Stimulated activated naive CD8-positive, alpha-beta T cell treated with anti-CD3 and anti-CD28 coated beads, Interleukin-15, Interleukin-2, amounts not matched to agents 100 U/mL and 50 U/mL, for 24 hours (primary cell): ENCODE measurements around the gene FOXN1.
"Not testable (repeated sequence)": the region's sequence is repeated elsewhere in the genome, so short reads cannot be mapped to it uniquely, and the experiment has no call there.

Experiments used
- ATAC-seq: fragments of 150-1000 bp; cut with Tn5 transposase; one replicate; pipeline ENCODE4 v1.10.0; 2021
- DNase-seq: peaks from one replicate; pipeline ENCODE4 v3.0.0; 2021

FOXN1 gene

DNA sequence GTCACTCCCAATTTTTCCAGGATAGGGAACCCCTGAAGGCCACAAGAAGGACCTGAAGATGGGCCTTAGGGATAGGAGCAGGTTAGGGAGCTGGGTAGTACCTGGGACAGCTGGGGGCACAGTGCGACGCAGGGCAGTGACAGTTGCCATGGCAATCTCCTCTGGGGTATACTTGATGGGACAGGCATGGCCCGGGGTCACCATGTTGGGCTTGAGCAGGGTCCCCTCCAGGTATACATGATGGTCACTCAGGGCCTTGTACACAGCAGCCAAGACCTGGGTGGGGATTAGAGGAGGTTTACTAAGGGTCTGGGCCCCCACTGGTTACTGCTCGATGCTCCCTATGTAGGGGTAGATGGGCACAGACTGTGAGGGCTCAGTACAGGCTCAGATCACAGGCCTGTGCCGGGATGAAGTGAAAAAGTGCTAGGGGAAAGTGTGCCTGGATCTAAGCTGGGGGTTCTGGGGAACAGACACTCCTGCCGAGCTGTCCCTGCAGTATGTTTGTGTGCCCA, 67.9 kb downstream of the FOXN1 start:
- ATAC-seq, result no peak
- DNase-seq, result no peak

DNA sequence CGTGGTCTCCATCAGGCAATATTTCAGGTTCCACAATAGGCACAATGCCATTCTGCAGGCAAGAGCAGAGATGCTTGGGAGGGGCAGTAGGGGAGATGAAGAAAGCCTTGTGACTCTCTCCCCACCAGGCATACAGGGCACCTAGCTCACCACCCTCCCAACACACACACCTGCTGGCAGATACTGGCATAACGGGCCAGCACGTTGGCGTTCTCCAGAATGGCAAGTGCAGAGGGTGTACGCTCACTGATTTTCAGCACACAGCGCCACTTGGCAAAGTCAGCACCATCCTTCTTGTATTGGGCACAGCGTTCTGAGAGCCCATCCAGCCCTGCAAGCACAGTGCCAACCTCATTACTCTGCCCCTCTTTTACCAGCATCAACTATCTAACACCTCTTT, 68.4 kb downstream of the FOXN1 start:
- ATAC-seq (no peak), DNase-seq (no peak)

DNA sequence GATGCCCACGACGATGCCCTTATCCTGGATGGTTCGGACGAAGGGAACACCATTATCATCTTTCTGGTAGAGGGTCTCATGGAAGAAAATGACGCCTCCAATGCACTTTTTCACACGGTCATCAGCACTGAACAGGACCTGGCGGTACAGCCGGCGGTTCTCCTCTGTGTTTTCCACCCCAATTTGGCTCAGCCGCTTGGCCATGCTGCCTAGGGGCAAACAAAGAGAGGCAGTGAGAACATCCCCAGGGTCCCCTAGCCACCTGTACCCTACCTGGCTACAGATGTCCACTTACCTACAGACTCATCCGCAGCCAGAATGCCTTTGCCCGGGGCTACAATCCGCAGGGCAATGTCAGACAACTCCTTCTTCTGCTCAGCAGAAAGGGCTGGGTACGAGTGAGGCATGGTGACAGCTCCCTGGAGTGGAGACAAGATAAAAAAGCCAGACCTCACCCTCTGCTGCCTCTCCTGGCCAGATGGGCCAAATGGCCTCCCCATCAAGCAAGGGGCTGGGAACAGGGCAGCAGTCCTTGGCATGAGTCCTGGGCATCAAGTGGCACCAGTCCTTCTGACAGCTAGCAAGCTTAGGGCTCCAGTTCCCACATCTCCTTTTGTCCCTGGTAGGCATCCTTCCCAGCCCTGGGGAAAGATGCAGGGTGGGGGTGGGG, 69.1 kb downstream of the FOXN1 start:
- ATAC-seq, result no peak
- DNase-seq, result no peak

DNA sequence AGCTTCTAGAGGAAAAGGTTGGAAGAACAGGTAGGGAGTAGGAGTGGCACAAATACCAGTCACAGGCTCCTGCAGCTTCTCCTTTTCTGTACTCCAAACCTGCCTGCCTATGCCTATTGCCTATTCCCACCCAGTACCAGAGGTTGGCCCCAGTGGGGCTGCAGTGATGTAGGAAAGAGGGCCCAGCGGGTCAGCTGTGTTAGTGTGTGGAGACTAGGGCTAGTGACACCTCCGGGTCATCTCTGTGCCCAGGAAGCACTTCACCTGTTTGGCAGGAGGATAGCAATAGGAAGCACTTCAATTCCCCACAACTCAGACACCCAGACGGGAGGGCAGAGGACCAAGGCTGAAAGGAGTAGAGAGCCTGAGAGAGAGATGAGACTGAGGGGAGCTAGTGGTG, 69.9 kb downstream of the FOXN1 start:
- DNase-seq, ATAC-seq: not testable (repeated sequence)

DNA sequence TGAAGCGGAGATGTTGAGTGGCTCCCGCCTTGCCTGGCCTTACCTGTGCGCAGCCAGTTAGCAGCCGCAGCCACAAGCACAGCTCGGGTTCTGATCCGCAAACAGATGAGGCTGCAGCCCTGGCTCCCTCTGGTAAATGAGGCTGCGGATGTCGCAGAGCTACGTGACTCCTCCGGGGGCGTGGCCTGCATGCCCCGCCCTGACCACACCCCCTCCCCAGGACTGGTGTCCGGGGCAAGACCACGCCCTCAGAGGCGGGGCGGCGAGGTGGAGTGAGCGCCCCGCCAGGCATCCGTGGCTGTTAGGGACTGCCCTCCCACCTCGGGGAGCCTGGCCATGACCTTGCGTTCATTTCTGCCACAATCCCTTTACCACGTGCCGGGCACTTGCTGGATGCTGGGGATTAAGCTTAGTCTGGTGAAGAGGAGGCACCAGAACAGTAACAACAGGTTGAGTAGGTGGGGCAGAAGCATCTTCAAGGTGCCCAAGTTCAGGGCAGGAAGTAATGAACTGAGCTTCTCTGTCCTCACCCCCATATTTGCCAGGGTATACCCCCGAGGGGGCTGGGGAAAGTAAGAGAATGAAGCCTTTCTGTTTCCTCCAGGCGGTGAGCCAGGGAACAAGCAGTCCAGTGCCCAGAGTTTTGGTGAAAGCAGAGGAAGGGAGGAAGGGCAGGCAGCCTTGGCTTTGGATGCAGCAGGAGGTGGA, 70.8 kb downstream of the FOXN1 start, which contains the start of gene ALDOC:
Gene ALDOC (minus strand): TSS at position 138 of the 708 bp plus-strand sequence. CDS start 1,363 bp downstream, outside the sequence.
- DNase-seq (peak; percentile 99), ATAC-seq (peak; percentile 94)

DNA sequence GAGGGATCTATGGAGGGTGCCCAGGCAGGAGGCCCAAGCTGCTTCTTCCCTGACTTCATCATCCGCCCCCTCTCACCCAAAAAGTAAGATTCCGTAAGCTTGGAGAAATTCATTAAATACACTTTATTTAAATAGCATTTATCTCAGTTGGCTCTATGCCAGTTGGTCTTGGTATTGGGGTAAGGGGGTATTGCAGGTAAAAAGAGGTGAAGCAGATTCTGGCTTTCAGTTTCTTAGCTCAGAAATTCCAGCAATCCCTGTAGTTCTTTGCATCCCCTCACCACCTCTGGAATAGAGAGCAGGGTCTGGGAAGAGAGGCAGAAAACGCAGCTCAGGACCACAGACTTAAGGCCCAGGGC, 71.3 kb downstream of the FOXN1 start:
- ATAC-seq (no peak), DNase-seq (no peak)

DNA sequence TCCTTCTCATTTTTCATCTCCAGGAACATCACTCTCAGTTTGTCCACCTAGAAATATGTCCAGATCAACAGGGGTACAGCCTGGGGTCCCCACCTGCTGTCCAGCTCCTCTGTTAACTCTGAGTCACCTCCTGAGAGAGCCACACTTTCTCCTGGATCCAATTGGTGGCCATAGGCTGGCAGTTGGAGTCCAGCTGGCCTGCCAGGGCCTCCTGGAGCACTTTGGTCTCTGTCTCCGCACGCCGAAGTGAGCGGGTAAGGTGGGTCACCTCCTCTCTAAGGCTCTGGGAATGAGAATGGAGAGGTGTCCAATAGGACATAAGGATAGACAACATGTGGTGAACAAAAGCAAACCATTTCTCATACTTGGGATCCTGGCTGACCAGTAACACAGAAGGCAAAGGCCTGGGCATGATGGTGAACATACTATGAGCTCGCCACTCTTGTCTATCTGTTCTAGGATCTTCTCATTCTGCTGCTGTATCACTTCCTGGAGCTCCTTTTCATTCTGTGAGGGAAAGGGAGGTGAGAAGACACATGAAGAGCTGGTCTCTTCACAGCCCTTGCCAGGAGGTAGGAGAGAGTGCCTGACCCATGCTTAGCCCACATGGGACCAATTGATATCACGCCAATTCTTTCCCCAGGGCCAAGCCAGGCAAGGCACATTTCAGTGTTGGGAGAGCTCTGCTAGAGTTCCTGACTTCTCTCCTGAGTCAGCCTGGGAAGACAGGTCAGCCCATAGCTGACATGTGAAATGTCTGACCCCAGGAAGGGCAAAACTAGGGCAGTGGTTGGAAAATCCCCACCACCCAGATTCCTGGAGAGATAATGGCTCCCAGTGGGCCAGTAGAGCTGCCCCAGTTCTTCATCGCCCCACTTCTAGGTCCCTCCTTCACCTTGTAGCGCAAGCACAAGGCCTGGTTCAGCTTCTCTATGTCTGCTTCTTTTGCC, 72.4 kb downstream of the FOXN1 start:
- DNase-seq (no peak), ATAC-seq (no peak)

DNA sequence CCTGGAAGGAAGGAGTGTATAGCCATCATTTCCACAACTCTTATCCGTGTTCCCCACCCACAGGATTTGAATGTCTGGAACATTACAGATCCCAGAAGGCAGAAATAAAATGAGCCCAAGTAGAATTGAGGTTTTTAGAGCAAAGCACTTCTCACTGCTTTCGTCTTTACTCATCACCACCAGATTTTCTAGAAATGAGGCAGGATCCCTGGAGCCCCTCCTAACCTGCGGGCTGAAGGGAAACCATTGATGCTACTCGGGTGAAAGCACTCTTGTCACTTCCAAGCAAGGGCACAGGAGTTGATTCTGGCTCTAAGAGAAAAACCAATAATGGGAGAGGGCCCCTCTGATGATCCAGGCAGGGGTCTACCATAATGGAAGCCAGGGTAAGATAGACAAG, 73.4 kb downstream of the FOXN1 start:
- DNase-seq (no peak), ATAC-seq (no peak)

DNA sequence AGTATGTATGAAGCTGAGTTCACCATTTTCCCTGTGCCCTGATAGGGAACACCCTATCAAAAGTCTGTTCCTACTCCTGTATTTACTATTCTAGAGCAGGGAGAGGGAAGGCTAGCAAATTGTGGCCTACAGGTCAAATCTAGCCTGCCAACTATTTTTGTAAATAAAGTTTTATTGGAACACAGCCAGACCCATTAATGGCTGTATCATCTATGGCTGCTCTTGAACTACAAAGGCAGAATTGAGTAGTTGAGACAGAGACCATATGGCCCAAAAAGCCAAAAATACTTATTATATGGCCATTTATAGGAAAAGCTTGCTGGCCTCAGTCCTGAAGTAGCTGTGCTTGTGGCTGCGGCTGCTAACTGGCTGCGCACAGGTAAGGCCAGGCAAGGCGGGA, 74.8 kb downstream of the FOXN1 start:
- no peak for ATAC-seq

DNA sequence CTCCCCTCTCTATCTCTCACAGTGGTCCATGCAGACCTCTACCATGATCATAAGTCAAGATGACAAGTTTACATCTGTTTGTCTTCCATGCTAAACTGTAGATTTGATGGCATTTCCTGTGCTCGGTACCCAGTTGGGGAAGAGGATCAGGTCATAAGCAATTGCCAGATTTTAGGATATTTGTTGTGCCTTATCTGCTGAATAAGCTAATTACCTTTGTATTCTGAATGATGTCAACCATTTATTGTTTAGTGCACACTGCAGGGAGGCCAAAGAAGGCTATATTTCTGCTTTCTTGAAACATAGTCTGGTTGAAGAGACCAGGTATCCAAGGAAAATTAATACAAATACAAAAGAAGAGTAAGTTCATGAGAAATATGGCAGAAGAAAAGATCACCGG, 76.4 kb downstream of the FOXN1 start:
- DNase-seq (no peak), ATAC-seq (no peak)

More for the DNA sequence above, 74.8 kb downstream of the FOXN1 start:
- no peak for DNase-seq

DNA sequence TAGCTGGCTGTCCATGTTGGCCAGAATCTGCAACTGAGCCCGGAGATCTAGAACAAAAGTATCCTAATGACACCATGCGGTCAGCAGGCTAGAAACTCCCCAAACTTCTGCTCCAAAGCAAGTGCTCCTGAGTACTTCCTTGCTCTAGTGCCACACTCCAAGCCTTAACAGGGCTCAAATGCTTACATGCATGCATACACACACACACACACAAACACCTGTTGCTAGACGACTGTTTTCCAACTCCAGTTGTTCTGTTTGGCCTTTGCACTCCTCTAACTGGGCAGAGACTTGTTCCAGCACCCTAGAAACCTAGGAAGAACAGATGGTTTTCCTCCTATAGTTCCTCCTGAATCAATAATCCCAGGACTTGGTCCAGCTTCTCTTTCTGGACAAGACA, 78.3 kb downstream of the FOXN1 start:
- DNase-seq (no peak), ATAC-seq (no peak)

DNA sequence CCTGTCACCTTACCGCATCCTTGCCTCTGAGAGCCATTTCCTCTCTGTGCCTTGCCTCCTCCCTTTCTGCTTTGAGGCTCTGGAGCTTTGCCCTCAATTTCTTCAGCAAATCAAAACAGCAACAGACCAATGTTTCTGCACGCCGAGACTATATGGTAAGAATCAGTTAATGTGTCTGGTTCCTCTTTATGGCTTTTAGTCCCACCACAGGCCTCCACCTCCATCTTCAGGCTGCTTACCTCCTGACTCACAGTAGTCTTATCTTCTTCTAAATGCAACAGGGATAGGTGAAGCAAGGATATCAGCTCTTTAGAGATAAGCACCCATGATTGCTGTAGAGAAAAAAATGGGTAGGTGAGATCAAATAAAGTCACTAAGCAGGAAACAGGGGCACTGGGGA, 79.7 kb downstream of the FOXN1 start:
- DNase-seq (no peak), ATAC-seq (no peak)
